ENCODE data around the gene NDC1. TPM values are rescaled to one million over a fixed set of nuclear protein-coding genes. Genes with fewer than 3 reads are reported as not detected.

Gene NDC1
- total and polyA plus RNA-seq, 7 donors = 1.8 to 15.4 (median 9.6) TPM

GRCh38 chr1:53811414-53811851, 26.7 kb downstream of the NDC1 start:
- Histone ChIP-seq H3K36me3 (peaks cover 0 to 15% (median 3%) of the 10 kb centered on the region in 4 donors), H3K27ac (no peak overlapping the region), H3K4me3 (no peak overlapping the region), H3K4me1 (no peaks in the 10 kb centered on the region), H3K9me3 (no peaks in the 10 kb centered on the region), H3K27me3 (no peaks in the 10 kb centered on the region)
- no peak for TF ChIP-seq POLR2A (IDR thresholded peaks at IDR 0.05)
- TF ChIP-seq CTCF (IDR thresholded peaks at IDR 0.05) = no peak
- TF ChIP-seq EP300 (IDR thresholded peaks at IDR 0.05) = no peak
- TF ChIP-seq POLR2AphosphoS5 (IDR thresholded peaks at IDR 0.05) = no peak
- WGBS, 2 donors = 96 to 97% methylated on average over 4 of the region's 4 CpGs
- intact Hi-C loops (cut with DNase I) = no loop called here
- no peak for DNase-seq

- intact Hi-C loops (cut with DNase I) = no loop called here
- H3K27ac ChIP-seq = no peak overlapping the region
- no peak for TF ChIP-seq EP300 (IDR thresholded peaks at IDR 0.05)
- TF ChIP-seq POLR2A (IDR thresholded peaks at IDR 0.05) = no peak
- no peak for TF ChIP-seq CTCF (IDR thresholded peaks at IDR 0.05)
- TF ChIP-seq POLR2AphosphoS5 (IDR thresholded peaks at IDR 0.05) = no peak
- WGBS, 2 donors = 70 to 100% methylated on average over 2 of the region's 2 CpGs
- no peaks in the 10 kb centered on the region for H3K27me3 ChIP-seq
- no peak for DNase-seq
- H3K9me3 ChIP-seq = no peaks in the 10 kb centered on the region
- peaks cover 0 to 19% (median 3%) of the 10 kb centered on the region in 4 donors for H3K36me3 ChIP-seq
- H3K4me1 ChIP-seq = no peaks in the 10 kb centered on the region
- no peak overlapping the region for H3K4me3 ChIP-seq
Observed at GRCh38 chr1:53810497-53810896, 27.6 kb downstream of the NDC1 start.

GRCh38 chr1:53810007-53810406, 28.1 kb downstream of the NDC1 start:
- intact Hi-C loops (cut with DNase I) = no loop called here
- Histone ChIP-seq H3K4me3 (no peak overlapping the region), H3K9me3 (no peaks in the 10 kb centered on the region), H3K36me3 (peaks cover 0 to 24% (median 3%) of the 10 kb centered on the region in 4 donors), H3K27ac (no peak overlapping the region), H3K4me1 (no peaks in the 10 kb centered on the region), H3K27me3 (no peaks in the 10 kb centered on the region)
- no peak for DNase-seq
- 88 to 99% methylated on average over 5 of the region's 5 CpGs for WGBS, 2 donors
- no peak for TF ChIP-seq EP300 (IDR thresholded peaks at IDR 0.05)
- TF ChIP-seq POLR2A (IDR thresholded peaks at IDR 0.05) = no peak

GRCh38 chr1:53807916-53808315, 30.2 kb downstream of the NDC1 start:
- intact Hi-C loops (cut with DNase I) = no loop called here
- no peaks in the 10 kb centered on the region for H3K4me1 ChIP-seq
- H3K4me3 ChIP-seq = no peak overlapping the region
- WGBS, 2 donors = 80 to 81% methylated on average over 5 of the region's 5 CpGs
- no peak for TF ChIP-seq EP300 (IDR thresholded peaks at IDR 0.05)
- no peak for TF ChIP-seq CTCF (IDR thresholded peaks at IDR 0.05)
- no peak for TF ChIP-seq POLR2A (IDR thresholded peaks at IDR 0.05)
- no peak for TF ChIP-seq POLR2AphosphoS5 (IDR thresholded peaks at IDR 0.05)
- H3K27me3 ChIP-seq = no peaks in the 10 kb centered on the region
- no peak overlapping the region for H3K27ac ChIP-seq
- no peaks in the 10 kb centered on the region for H3K9me3 ChIP-seq
- no peak for DNase-seq
- H3K36me3 ChIP-seq = peaks cover 0 to 26% (median 3%) of the 10 kb centered on the region in 4 donors

- no peak overlapping the region for H3K4me3 ChIP-seq
- no peak overlapping the region for H3K27ac ChIP-seq
- 94 to 96% methylated on average over 3 of the region's 3 CpGs for WGBS, 2 donors
- intact Hi-C loops (cut with DNase I) = no loop called here
- no peaks in the 10 kb centered on the region for H3K4me1 ChIP-seq
- H3K27me3 ChIP-seq = no peaks in the 10 kb centered on the region
- TF ChIP-seq CTCF (IDR thresholded peaks at IDR 0.05) (no peak), POLR2AphosphoS5 (IDR thresholded peaks at IDR 0.05) (no peak), POLR2A (IDR thresholded peaks at IDR 0.05) (no peak)
- peaks cover 0 to 38% (median 3%) of the 10 kb centered on the region in 4 donors for H3K36me3 ChIP-seq
- DNase-seq = no peak
- no peaks in the 10 kb centered on the region for H3K9me3 ChIP-seq
Observed at GRCh38 chr1:53804791-53805505, 33.1 kb downstream of the NDC1 start.

Measured in sigmoid colon (tissue), 7 donors.